HG03469 (cell line): Measurements from ENCODE around the gene LRRC4C.
A peak's percentile ranks its signal among the peaks of the same experiment; 100 is the strongest.
"Not testable (repeated sequence)": the region's sequence is repeated elsewhere in the genome, so short reads cannot be mapped to it uniquely, and the experiment has no call there.

Experiments used
- ATAC-seq: cut with Tn5 transposase; IDR thresholded peaks from one replicate; pipeline ENCODE4 v1.9.1; 2021; ENCODE audit warnings: mild to moderate bottlenecking, moderate library complexity, moderate number of reproducible peaks; ENCODE audit not compliant: unreplicated experiment

The LRRC4C gene

DNA sequence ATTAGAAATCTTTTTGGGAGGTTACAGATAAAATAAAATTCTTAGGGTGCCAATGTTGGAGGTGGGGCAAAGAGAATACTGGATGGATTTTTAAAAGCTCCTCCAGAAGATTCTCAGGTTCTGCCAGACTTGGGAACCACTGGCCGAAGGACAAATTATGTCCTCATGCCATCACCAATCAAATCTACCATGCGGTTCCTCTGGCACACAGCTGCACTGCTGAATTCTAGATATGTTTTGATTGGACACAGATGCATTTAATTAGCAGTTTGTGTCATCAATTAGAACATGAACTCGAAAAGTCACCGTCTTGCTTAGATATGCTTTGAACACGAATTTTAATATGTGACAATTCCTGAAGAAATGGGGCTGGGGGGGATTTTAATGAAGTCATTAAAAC lies 1269.2 kb downstream of the LRRC4C start:
- ATAC-seq, result no peak

- ATAC-seq, result no peak
Measured at GRCh38 chr11:40188848-40189247, 1270.6 kb downstream of the LRRC4C start.

- ATAC-seq, result no peak
Measured at GRCh38 chr11:40187295-40187694, 1272.2 kb downstream of the LRRC4C start.

- no peak for ATAC-seq
Measured at GRCh38 chr11:40186437-40187263, 1272.8 kb downstream of the LRRC4C start.

DNA sequence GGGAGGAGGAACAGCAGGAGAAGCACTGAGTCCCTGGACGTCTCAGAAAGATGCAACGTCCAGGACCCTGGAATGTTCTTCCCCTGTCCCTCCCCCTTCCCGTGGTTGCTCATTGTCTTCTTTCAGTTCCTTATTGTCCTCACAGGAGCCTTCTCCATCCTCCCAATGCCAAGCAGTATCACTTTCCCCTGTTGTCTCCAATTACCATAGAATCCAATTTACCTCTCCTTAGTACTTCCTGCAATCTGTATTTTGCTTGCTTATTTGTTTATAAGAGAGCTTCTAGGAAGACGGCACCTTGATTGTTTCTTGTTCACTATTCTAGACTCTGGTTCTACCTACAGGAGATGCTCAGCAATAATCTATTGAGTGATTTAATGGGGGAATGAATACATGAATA lies 1273.7 kb downstream of the LRRC4C start:
- ATAC-seq, result no peak

GRCh38 chr11:40183073-40184064 lies 1276.1 kb downstream of the LRRC4C start:
- ATAC-seq, result peak; percentile 94

GRCh38 chr11:40179541-40179940 lies 1279.9 kb downstream of the LRRC4C start:
- ATAC-seq, result no peak

GRCh38 chr11:40178470-40178869 lies 1281.0 kb downstream of the LRRC4C start:
- ATAC-seq, result no peak

DNA sequence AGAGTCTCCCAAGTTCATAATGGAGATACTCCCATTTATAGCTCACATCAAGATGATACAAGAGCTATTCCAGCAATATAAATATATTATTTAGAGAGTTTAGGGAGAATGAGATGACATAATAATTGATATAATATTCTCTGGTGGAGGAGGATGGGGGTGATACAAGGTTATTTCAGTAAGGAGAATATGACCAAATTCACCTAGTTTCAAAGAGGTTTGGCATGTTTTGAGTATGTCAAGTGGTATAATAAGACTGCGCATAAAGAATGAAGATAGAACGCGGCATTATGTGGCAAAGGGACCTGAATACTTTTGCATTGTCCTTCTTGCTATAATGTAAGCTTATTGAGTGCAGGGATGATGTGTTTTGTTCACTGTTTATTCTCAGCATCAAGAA lies 1283.5 kb downstream of the LRRC4C start:
- ATAC-seq, result no peak

DNA sequence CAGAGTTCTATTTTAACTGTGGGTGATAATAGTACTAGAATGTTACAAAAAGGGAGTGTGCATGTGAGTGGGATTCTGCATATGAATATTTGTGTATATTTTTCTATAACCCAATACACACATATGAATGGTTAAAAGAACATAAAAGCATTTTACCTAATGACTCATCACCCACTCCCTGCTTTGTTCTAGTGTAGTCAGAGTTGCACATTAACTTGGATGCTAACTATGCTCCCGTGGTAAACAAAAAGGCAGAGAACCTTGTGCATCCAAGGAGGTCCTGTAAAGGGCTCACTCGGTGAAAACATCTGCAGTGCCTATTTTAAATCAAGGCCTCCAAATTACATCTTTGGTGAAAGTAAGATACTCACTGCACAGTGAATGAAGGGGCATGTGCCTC lies 1289.4 kb downstream of the LRRC4C start:
- no peak for ATAC-seq

GRCh38 chr11:40168414-40168813 lies 1291.0 kb downstream of the LRRC4C start:
- ATAC-seq, result peak; percentile 75

- not testable (repeated sequence) for ATAC-seq
Measured at GRCh38 chr11:40167805-40168204, 1291.6 kb downstream of the LRRC4C start.

- ATAC-seq, result no peak
Measured at GRCh38 chr11:40166892-40167291, 1292.6 kb downstream of the LRRC4C start.

DNA sequence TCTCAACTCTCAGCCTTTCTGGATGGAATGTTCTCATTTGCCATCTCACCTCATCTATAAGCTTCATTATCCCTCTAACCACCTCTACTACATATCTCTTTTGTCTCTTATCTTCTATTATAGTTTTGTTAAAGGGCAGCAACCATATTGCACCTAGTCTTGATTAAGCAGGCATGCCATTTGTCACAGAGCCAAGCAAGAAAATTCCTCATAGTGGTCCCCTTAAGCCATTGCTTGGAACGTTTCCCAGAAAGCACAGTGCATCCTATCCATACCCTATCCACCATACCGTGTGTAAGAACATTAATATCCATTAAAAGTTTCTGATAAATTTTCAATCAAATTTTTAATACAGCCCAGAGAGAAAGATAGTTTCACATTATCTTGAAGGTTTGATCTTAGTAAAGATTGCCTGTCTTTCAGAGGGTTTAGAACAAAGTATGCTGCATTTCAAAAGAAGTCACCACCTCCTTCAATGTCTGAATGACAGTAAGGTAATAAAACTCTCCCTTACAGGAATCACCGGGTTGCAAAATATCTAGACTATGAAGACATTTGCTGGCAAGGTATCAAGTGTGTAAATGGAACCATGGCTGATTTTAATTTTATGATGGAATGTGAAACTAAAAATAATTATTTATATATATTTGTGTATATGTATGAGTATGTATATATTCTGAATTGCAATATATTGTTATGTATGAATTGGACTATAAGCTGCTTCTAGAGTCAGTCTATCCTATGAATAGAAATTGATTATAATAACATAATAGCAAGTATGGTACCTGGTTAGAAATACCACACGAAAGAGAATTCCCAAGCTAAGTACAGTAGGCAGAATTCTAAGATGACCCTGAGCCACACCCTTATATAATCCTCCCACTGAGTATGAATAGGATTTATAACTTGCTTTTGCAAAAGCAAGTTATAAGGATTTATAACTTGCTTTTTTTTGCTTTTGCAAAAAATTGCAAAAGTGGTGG lies 1296.3 kb downstream of the LRRC4C start:
- ATAC-seq, result no peak

DNA sequence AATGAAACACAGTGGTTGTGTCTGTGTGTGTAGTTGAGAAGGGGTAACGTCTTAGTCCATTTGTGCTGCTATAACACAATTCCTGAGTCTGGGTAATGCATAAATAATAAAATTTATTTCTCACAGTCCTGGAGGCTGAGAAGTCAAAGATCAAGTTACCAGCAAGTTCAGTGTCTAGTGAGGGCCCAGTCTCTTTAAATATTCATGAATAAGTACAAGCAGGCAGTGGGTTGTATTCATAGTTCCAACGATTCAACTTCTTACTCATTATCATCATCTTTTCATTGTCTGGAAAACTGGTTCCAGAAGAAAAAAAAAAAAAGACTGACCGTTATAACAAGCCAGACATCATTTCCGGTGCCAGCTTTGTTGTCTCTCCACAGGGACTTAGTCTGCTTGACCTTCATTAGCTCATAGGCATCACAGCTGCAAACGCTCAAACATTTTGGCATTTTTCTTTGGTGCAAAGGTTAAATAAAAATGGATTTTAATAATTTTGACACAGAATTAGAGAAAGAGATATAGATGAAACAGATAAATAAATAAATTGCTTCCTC lies 1297.5 kb downstream of the LRRC4C start:
- ATAC-seq, result no peak

DNA sequence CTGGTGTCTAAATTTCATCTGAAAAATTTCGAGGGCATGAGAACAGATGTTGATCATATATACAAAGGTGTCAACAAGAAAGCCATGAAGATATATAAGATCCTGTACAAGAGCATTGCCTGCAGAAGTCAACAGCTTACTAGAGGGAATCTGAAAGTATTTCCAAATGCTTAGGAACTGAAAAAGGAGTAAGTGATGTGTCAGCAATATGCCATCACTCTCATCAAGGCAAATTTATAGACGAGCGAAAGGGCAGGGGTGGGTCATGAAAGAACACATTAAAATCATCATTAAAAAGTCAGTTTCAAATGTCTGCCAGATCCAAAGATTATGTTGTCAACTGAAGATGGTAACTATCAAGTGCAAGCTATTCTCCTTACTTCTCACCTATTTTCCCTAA lies 1299.0 kb downstream of the LRRC4C start:
- ATAC-seq, result no peak

DNA sequence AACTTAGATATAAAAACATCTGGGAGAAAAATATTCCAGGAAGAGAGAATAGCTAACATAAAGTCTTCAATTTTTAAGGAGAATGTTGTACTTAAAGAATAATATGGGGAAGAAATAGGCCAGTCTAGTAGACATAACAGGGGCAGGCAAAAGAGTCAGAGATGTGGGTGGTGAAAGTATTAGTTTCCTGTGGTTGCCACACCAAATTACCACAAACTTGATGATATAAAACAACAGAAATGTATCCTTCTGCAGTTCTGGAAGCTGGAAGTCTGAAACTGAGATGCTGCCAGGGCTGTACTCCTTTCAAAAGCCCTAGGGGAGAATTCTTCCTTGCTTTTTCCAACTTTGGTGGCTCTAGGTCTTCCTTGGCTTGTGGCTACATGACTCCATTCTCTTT lies 1309.7 kb downstream of the LRRC4C start:
- ATAC-seq, result no peak

DNA sequence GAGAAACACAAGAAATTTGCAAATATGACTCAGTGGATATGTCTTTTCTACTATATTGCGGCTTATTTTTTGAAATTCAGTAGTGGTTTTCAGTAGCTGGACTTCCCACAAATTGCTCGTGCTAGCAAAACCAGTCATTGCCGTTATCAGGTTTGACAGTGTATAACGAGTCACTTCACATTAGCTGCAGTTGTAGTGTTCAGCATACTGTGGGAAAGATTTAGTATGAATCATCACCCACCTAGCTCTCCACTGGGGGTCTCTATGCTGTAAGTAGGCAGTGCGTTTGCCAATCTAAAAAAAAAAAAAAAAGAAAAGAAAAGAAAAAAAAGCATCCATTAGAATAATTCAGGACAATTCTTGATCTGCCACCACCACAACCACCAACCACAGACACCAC lies 1318.9 kb downstream of the LRRC4C start:
- no peak for ATAC-seq

DNA sequence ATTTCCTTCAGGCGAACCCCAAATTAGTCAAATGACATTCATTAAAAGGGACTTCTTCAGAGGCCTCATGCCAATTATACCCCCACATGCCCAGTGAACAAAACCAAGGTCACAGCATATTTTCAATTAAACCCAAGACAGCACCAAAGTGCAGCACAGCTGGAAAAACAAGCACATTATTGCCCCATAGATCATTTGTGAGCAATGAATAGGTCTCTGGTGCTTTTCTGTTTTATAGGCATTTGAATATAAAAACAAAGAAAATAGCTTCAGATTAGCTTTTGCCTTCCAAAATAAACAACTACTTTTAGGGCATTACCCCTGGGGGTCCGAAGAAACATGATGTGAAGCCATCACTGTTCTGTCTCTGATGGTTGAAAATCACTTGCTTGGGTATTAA lies 1319.9 kb downstream of the LRRC4C start:
- no peak for ATAC-seq

DNA sequence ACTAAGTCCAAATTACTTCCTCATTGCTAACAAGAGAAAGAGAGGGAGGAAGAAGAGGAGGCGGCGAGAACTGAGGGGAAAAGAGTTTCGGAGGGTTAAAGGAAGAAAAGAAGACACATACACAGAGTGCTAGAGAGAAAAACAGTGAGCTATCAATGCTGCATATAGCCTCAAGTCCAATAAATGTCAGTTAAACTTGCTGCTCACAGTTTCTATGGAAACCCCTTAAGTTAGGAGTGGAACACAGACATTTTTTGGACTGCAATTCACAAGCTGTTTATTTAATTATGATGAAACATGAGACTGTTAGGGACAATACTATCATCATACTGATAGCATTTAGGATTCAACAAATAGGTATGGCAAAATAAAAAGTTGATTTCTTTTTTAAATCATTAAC lies 1320.4 kb downstream of the LRRC4C start:
- no peak for ATAC-seq
